GM19240 (cell line): ENCODE data around the gene TCF7L2.

ENCODE experiments used
- DNase-seq: peaks from one replicate; pipeline ENCODE4 v3.0.0; 2011; ENCODE audit warnings: low spot score; ENCODE audit not compliant: insufficient read length

Gene TCF7L2

DNA sequence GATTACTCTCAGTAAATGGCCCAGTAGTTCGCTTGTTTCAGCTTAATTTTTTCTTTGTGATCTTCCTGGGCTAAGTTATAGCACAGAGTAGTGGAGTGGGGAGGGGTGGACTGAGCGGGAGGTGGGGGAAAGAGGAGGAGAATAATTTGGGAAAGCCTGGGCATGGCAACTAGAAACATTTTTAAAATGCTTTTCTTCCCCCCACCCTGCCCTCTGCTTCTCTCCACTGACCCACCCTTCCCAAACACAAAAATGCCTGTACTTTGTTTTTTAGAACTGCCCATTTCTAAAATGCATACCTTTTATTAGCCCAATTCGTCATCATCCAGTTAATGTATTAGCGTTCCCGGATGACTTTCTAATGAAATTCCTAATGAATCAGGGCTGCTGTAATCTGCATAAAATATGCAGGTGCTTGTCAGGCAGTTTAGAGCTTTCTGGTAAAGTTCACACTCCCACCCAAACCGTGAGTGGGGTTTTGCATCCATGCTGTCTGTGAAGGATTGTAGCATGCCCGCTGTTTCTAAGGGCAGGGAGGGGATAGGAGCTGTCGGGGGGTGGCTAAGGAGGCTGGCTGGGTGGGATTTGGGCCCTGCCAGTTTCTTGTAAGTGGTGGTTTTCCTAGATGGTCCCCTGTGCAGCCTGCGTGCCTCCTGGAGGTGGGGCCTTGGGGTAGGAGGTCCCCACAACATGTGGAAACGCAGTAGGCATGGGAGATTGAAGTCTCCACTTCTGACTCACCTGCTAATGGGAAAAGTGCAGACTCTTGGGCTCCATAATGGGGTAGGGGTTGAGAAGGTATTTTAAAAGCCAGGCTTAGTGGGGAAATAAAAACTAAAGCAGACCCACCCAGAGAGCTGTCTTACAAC, 190.3 kb downstream of the TCF7L2 start:
- no peak for DNase-seq

DNA sequence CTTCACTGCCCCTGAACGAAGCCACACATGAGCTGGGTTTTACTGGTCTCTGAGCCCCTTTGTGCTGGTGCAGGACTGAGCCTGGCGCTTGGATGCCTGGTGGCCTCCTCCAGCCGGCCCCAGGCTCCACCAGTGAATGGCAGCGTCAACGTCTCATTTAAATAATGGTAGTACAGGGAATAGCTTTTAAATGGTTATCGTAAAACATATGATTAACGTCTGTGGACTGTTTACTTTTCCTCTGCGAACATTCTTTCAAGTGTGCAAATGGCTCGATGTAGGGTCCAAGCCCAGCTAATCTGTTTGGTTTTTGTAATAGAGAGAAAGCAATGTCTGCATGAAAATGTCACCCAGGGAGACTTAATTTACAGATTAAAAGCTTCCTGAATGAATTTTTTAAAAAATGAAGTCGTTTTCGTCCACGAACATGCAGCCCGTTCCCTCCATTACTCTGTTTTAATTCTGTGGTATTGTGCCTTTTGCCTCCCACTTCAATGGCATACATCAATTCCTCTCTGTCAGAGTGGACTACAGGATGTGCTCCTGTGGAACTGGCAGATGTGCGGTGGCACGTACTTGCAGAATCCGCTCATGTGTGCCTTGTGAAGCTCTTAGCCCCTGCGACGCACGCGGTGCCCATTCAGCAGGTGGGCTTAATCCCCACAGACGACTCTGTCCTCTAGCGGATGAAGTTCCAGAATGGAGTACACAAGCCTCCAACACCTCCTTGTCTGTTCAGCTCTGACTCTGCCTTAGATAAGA, 192.7 kb downstream of the TCF7L2 start:
- DNase-seq = no peak

DNA sequence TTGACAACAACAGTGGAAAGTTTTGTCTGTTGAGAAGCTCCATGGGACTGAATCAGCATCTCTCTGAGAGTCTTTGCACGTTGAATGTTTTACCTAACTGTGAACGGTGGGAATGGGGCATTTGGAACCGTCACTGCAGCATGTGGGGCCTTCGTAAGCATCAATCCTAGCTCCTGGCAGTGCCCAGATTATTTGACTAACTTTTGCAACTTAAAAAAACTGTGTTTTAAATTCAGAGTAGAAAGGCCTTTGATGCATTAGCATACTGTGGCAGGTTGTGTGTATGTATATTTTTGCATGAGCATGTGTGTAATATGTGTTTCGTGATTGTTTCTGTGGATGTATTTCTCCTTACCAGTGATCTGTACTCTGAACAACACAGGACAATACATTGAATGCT, 194.5 kb downstream of the TCF7L2 start:
- DNase-seq = no peak

DNA sequence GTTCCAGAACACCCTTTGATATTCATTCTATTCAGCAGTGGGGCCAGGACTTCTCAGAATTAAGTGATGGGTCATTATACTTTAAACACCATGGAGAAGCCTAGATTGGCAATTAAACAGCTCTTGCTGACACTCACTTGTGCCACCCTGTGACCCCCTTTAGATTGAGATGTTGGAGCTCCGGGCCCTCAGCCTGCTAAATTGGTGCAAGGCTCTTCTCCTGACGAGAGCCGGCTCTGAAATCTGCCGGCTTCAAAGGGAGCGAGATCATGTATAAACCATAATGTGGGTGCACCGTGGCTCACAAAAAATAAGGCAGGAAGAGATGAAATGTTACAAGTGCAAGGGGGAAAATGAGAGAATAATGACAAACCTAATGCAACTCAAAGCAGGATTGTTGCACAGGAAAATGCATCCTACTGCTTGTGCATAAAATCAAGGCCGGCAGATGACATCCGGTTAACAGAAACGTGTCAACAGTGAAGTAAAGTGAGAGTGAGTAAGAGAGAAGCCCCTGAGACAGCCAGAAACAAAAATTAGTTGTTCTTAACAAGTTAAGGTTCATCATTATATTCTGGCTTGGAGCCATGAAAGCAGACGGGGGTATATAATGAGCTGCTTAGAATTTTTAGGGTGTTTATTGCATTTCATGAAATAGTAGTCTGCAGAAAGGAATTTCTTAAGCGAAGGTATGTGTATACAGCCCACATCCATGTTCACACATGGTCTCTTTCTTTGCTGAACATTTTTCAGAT, 198.2 kb downstream of the TCF7L2 start:
- DNase-seq = no peak

DNA sequence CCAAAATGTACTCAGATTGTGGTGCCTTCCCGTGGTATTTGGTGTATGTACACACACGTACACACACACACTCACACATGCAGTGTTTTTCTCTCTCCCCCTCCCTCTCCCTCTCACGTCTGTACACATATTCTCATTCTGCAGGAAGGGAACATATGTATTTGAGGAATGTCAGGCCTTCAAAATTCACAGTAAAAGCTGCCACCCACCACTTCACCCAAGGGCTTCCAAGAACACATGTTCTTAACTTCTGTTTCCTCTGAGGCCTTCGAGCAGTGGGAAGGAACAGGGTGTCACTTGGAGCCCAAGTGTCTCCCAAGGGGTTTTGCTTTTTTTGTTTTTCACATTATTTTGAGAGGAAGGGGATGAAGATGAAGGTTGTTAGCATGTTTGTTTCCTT, 198.9 kb downstream of the TCF7L2 start:
- no peak for DNase-seq

DNA sequence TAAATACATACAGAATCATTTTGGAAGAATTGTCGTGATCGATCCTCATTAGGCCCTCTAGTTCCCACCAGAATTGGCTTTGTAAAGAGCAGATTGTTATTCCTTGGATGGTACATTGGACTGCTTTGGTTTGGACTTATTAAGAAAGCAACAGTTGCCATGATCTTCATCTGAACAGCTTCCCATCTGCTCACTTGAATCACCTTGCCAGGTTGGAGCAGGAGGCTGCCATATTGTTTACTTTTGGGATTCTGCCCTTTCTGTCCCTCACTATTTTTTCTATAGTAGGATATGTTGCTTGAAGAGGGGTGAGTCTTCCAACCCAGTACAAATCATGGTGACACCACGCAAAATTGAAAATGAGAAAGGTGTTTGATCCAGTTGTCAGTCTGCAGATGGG, 199.6 kb downstream of the TCF7L2 start:
- DNase-seq = no peak

DNA sequence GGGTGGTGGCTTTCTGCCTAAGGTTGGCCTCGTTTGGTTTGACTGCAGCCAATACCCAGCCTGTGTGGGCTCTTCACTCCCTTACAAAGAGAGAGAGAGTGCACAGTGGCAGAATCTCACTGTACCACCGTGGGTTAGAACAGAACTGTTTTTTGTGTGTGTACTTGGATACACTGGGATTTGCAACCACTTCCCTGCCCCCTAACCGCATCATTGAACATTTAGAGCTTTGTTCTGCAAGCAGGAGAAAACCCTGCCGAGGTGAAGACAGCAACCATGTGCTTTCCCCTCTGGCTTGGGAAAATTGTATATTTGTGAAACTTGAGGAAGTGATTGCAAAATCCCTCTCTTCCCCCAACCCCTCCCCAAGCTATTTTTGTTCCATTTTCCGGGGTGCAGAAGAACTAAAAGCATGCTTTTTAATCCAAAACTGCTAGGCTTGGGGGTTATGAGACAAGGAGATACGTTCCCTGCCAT, 201.2 kb downstream of the TCF7L2 start:
- no peak for DNase-seq

DNA sequence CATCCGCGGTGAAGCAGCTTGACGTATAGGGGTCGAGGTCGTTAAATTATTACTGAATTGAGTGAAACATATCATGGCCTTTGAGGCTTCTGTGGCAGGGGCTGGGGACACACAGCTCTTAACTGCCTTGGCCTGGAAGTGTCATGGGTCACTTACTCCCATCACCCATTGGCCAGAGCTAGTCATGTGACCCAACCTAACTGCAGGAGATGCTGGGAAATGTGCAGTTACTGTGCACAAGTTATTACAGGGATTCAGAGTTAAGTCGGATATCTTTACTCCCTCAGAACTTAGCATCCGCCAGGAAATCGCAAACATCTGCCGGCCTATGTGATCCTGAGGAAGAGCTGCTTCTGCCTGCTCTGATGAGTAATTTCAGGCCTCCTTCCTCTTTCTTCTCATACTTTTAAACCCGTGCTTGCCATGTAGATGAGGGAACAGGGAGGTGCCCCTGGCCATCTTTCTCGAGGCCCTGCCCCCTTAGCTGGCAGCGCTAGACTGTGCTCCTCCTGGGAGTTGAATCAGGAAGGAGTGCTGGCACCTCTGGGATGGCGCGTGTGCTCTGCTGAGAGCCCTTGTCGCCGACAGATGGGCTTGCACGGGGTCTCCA, 203.6 kb downstream of the TCF7L2 start:
- DNase-seq = no peak

DNA sequence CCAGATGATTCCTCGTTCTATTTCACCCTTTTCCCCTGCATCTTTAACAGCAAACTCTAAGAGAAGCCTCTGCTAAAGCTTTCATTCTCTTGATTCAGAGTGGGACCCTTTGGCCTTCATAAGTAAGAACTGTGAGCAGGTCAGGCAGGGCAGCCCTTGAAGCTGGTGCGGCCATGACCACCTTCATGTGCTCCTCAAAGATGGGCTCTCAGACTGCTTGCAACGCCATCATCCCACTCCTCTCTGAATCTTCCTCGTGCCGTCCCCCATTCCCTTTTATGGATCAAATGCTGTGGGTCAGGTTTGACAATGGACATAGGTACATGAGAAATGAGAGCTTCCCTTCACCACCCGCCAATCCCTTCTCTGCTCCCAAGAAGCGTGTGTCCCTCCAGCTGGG, 207.4 kb downstream of the TCF7L2 start:
- no peak for DNase-seq

DNA sequence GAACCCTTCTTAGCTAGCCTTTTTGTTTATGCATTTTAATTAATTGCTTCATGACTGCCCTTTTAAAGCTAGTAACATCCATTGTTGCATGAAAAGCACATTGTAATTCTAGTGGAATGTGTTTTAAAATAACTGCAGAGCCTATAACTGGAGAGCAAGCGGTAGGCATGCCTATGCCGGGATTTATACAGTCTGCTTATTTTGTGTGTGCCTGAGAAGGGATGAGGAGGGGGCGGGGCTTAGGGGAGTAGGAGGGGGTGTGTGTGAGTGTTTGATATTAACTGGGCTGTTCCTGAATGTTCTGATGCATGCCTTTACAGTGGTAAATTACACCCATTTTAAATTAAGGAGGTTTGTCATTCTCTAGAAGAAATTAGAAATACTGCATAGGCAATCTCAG, 208.1 kb downstream of the TCF7L2 start:
- no peak for DNase-seq

DNA sequence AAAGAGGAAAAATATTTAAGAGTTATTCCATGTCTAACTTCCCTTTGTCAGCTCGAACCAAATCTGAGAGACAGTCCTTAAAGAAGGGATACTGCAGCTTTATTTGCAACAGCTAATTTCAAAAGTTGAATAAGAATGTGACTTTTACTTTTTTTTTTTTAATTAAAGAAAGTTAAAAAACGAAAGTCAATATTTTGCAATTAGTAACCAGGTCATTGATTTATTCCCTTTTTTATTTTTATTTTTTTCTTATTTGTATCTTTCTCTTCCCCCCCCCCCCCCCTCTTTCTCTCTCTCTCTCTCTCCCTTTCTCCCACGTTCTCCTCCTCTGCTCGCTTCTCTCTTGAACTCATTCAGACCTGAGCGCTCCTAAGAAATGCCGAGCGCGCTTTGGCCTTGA, 209.5 kb downstream of the TCF7L2 start:
- no peak for DNase-seq

DNA sequence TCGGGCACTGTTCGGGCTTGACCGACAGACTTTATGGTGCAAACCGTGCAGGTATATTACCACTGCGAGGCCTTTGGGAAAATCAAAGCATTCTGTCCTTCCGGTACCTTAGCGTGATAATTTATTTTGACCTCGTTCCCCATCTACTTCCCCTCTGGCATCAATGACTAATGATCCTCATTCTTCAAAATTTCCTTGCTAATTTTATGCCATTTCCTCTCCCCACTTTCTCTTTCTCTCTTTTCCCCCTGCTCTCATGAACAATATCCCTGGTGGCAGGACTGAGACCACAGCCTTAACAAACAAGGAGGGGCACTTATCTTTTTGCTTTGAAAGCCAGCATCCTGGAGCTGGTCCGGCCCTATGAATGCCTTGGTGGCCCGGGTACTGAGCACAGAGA, 210.6 kb downstream of the TCF7L2 start:
- no peak for DNase-seq

DNA sequence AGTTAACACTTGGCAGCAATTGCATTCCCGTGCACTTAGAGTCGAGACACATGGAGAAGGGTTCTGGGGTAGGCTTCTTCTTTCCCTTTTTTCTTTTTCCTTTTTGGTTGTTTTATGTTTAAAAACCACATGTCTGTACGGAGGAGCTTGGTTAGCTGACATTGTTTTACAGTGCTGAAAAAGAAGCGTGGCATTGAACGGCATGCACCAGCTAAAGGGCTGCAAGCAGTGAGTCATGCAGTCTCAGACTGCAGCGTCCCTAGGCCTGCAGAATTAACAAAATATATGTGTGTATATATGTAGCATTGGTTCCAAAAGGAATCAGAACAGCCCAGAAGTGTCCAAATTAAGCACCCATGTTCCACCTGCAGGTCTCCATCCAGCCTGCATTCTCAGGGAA, 211.0 kb downstream of the TCF7L2 start:
- no peak for DNase-seq

DNA sequence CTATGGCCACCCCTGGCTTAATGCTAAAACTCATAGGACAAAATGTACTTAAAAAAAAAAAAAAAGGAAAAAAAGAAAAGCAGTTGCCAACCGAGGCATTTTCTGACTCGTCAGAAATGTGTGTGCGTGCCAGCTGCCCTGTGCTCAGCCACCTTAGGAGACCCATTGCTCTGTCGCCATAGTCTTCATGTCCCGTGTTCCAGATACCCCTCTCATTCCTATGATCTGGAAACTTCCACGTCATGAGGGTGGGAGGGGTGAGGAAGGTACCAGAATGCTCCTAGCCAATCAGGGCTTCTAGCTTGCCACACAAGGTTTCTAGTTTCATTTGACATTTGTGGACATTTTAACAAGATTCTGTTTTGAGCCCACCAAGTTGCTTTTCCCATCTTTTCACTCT, 212.9 kb downstream of the TCF7L2 start:
- no peak for DNase-seq

DNA sequence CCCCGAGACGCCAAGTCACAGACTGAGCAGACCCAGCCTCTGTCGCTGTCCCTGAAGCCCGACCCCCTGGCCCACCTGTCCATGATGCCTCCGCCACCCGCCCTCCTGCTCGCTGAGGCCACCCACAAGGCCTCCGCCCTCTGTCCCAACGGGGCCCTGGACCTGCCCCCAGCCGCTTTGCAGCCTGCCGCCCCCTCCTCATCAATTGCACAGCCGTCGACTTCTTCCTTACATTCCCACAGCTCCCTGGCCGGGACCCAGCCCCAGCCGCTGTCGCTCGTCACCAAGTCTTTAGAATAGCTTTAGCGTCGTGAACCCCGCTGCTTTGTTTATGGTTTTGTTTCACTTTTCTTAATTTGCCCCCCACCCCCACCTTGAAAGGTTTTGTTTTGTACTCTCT, 215.6 kb downstream of the TCF7L2 start:
- no peak for DNase-seq

DNA sequence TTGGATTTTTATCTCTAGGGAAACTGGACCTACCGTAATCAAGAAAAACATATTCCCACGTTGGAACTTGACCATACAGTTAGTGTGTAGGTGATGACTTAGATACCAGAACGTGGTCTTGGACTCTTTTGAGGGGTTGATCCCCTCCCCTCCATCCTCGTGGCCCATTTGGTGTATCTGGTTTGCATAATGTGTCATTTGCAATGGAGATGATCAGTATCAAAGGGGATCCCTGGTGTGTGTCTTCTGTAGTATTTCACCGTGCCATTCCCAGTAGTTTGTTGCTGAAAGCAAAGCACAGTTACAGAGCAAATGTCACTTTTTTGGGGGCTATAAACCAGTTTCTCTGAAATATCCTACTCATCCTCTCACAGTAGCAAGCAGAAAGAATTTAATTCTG, 217.7 kb downstream of the TCF7L2 start:
- no peak for DNase-seq

DNA sequence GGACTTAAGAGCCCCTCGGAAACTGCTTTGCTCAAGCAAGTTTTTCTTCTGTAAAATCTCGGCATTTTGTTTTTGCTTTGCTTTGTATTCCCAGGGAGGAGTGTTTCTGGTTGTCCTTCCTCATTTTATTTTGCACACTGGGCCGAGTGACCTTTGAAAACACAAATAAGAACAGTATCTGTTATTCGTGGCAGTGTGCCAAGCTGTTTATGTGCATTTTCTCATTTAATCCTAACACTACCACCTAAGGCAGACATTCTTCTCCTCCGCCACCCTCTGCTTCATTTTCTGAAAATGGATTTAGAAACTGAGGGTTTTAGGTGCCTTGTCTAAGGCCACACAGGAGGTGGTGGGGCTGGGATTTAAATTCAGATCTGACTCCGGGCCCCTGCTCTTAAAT, 218.5 kb downstream of the TCF7L2 start:
- no peak for DNase-seq

DNA sequence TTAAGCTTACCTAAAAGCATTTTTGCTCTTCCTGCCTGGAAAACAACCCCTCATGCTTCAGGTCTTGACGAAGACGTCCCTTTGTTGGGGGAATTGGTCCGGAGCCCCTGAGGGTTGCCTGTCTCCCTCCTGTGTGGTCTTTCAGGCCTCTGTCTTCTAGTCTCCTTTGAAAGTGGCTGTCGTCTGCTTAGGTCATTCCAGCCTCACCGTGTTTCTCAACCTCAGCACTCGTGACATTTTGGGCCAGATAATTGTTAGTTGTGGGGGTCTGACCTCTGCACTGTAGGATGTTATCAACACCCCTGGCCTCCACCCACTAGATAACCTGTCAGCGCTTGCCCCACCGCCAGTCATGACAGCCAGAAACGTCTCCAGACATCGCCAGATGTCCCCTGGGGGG, 219.1 kb downstream of the TCF7L2 start:
- DNase-seq = no peak

DNA sequence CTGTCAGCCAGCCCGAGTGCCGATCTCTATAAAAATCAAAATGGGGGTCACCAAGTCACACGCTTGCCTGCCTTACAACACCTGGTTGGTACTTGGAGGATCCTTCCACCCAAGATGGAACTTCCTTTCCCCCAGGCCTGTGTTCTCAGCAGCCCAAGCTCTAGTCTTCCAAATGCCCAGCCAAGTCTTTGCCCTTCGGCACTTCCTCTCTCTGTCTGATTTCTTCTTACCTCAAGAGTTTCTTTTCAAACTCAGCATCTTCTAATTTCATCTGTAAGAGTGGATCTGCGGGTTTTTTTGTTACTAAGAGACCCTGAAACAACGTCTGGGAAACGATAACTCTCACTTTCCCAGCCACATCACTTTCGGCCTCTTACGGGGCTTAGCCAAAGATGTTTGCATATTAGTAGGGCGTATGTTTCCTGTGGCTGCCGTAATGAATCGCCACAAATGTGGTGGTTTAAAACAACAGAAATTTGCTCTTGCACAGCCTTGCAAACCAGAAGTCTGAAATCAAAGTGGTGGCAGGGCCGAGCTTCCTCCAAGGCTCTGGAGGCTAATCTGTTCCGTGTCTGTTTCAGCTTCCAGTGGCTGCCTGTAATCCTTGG, 219.9 kb downstream of the TCF7L2 start:
- DNase-seq = peak; percentile 13

DNA sequence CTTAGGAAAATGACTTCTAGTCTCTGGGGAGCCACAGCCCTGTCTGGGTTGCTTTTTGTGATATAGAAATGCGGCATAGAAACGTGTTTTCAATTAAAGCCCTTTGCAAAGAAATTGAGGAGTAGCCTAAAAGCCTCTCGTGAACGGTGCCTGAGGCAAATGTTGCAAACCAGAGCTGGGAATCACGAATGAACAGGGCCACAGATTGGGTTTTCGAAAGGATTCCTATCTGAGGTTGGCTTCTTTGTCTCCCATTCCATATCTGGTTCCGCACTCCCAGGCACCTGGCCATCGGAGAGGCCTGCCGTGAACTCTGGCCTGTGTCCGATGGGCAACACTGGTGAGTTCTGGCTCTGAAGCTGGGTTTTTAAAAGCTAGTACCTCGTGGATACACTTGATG, 221.6 kb downstream of the TCF7L2 start:
- no peak for DNase-seq

DNA sequence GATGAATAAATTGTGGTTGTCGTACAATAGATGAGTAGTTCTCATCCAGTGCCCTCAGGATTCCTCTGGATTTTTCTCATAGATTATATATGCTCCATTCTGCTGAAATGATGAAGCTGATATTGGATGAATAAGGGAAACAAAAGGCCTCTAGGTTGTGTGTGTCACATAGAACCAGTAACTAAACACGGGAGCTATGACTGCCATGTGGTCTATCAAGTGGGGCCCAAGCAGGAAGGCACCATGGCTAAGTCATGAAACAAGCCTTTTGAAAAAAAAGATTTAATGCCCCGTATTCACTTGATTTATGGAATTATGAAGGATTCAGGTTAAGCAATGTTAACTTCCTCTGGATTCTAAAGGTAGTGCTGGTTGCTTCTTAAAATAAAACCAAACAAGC, 225.1 kb downstream of the TCF7L2 start:
- no peak for DNase-seq
